GM10248 (cell line): ENCODE data around the gene EIF2AK2.

Experiments
- CTCF ChIA-PET: fragments of 300-600 bp; sonication (Branson Sonifier 250); formaldehyde crosslinking; extraction: SDS; loops from one replicate; lab custom pipeline; 2021; ENCODE audit warnings: antibody characterized with exemption; lab: Yijun Ruan, JAX
- POLR2A ChIA-PET: fragments of 350-650 bp; sonication (Branson Sonifier 250); formaldehyde crosslinking; extraction: SDS; loops from one replicate; lab custom pipeline; 2020; ENCODE audit warnings: antibody characterized with exemption; lab: Yijun Ruan, JAX
- DNase-seq: peaks from one replicate; pipeline ENCODE4 v3.0.0; 2012; ENCODE audit errors: extremely low spot score
- CTCF ChIP-seq: IDR thresholded peaks from 2 replicates; pipeline ENCODE4 v1.5.1; 2012; ENCODE audit warnings: mild to moderate bottlenecking, low read depth; ENCODE audit errors: extremely low read depth, missing control alignments, control extremely low read depth

Gene EIF2AK2

GRCh38 chr2:37154785-37155184 is 2.0 kb downstream of the EIF2AK2 start:
- POLR2A ChIA-PET: no interaction called here
- peak; percentile 25 for DNase-seq
- CTCF ChIA-PET: interaction anchor here (1.2 to 6.2 kb wide), 4 partner anchors 10 to 24 kb away, joined by 3 to 49 read pairs (median 5); no protein-coding TSS in a partner anchor
- no peak for TF ChIP-seq CTCF

- no peak for DNase-seq
- POLR2A ChIA-PET: no interaction called here
- CTCF ChIA-PET: no interaction called here
- no peak for TF ChIP-seq CTCF
Observed at GRCh38 chr2:37153224-37153623, 3.6 kb downstream of the EIF2AK2 start.

GRCh38 chr2:37149626-37150322 is 7.0 kb downstream of the EIF2AK2 start:
- no peak for DNase-seq
- POLR2A ChIA-PET: no interaction called here
- CTCF ChIA-PET: no interaction called here
- no peak for TF ChIP-seq CTCF

GRCh38 chr2:37148325-37148724 is 8.5 kb downstream of the EIF2AK2 start:
- no peak for TF ChIP-seq CTCF
- no peak for DNase-seq
- CTCF ChIA-PET: no interaction called here
- POLR2A ChIA-PET: no interaction called here

- no peak for DNase-seq
- ChIA-PET POLR2A (no interaction called here), CTCF (interaction anchor here (1.6 to 1.8 kb wide), 3 partner anchors 9 to 23 kb away, joined by 4 to 5 read pairs (median 5); no protein-coding TSS in a partner anchor)
- TF ChIP-seq CTCF: no peak
Observed at GRCh38 chr2:37146062-37146461, 10.7 kb downstream of the EIF2AK2 start.

GRCh38 chr2:37143974-37144373 is 12.8 kb downstream of the EIF2AK2 start:
- POLR2A ChIA-PET: no interaction called here
- CTCF ChIA-PET: no interaction called here
- DNase-seq: no peak
- no peak for TF ChIP-seq CTCF
